AG04449 (cell line): Measurements from ENCODE around the gene NDUFAF8.

Experiments used
- CTCF ChIA-PET: fragments of 350-600 bp; formaldehyde crosslinking; extraction: SDS; loops from one replicate; lab custom pipeline; 2021; ENCODE audit warnings: antibody characterized with exemption; lab: Yijun Ruan, JAX
- POLR2A ChIA-PET: fragments of 400-600, 350-600 bp; formaldehyde crosslinking; extraction: SDS; loops from one replicate; lab custom pipeline; 2020; ENCODE audit warnings: antibody characterized with exemption, inconsistent platforms; lab: Yijun Ruan, JAX
- DNase-seq: peaks from one replicate; pipeline ENCODE4 v3.0.0-alpha.2; 2010; ENCODE audit warnings: low read depth, low spot score
- H3K4me3 ChIP-seq: 2 replicates; pipeline ENCODE4 v1.5.1; 2011; ENCODE audit warnings: low read depth, mild to moderate bottlenecking, control low read depth, low read length
- TF ChIP-seq, protein P1 (sequence below): IDR thresholded peaks from one replicate; pipeline ENCODE4 v1.5.1; 2011; ENCODE audit warnings: mild to moderate bottlenecking, moderate library complexity, low read length, control low read depth, inconsistent platforms; ENCODE audit not compliant: insufficient read depth; ENCODE audit errors: missing control alignments

The NDUFAF8 gene

GRCh38 chr17:81230043-81230820, 8.9 kb upstream of the NDUFAF8 start:
- no peak for DNase-seq
- TF ChIP-seq, protein P1, sequence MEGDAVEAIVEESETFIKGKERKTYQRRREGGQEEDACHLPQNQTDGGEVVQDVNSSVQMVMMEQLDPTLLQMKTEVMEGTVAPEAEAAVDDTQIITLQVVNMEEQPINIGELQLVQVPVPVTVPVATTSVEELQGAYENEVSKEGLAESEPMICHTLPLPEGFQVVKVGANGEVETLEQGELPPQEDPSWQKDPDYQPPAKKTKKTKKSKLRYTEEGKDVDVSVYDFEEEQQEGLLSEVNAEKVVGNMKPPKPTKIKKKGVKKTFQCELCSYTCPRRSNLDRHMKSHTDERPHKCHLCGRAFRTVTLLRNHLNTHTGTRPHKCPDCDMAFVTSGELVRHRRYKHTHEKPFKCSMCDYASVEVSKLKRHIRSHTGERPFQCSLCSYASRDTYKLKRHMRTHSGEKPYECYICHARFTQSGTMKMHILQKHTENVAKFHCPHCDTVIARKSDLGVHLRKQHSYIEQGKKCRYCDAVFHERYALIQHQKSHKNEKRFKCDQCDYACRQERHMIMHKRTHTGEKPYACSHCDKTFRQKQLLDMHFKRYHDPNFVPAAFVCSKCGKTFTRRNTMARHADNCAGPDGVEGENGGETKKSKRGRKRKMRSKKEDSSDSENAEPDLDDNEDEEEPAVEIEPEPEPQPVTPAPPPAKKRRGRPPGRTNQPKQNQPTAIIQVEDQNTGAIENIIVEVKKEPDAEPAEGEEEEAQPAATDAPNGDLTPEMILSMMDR, result peak; percentile 19
- CTCF ChIA-PET, result interaction anchor here (2.0 kb wide), 1 partner anchor 88 kb away, joined by 6 read pairs; no protein-coding TSS in a partner anchor
- H3K4me3 ChIP-seq, result no peak overlapping the region
- POLR2A ChIA-PET, result no interaction called here

- ChIA-PET POLR2A (interaction anchor here (0.5 to 1.3 kb wide), 2 partner anchors 8 to 72 kb away, joined by 3 read pairs; partner anchors contain the start of gene CEP131), CTCF (interaction anchor here (2.0 kb wide), 1 partner anchor 89 kb away, joined by 6 read pairs; no protein-coding TSS in a partner anchor)
- no peak for DNase-seq
- TF ChIP-seq, protein P1, result no peak
- no peak overlapping the region for H3K4me3 ChIP-seq
These were observed 7.9 kb upstream of the NDUFAF8 start for GRCh38 chr17:81231121-81231645.

- H3K4me3 ChIP-seq, result no peak overlapping the region
- CTCF ChIA-PET, result no interaction called here
- TF ChIP-seq, protein P1, result no peak
- DNase-seq, result no peak
- POLR2A ChIA-PET, result interaction anchor here (0.5 to 1.3 kb wide), 2 partner anchors 9 to 72 kb away, joined by 3 read pairs; partner anchors contain the start of gene CEP131
These were observed 7.1 kb upstream of the NDUFAF8 start for GRCh38 chr17:81231766-81232581.

GRCh38 chr17:81232616-81233241, 6.4 kb upstream of the NDUFAF8 start:
- TF ChIP-seq, protein P1, result no peak
- no peak overlapping the region for H3K4me3 ChIP-seq
- ChIA-PET POLR2A (interaction anchor here (1.3 kb wide), 1 partner anchor 10 kb away, joined by 3 read pairs; the partner anchor contains the start of gene CEP131), CTCF (no interaction called here)
- no peak for DNase-seq

DNA sequence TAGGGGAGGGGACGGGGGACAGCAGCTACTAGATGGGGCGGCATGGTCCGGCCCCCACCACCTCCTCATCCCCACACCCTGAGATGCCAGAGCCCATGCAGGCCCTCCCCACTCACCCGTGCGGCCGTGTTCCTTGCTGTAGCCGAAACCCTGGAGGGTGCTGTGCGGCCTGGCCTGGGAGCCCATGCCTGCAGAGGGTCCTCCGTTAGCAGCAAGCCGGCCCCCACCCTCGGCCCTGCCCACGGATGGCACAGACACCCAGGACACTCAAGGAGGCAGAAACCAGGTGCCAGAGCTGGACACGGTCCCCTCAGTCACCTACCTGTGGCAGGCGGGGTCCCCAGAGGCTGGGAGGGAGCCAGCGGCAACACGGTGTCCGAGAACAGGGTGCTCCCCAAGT, 5.8 kb upstream of the NDUFAF8 start:
- no peak overlapping the region for H3K4me3 ChIP-seq
- TF ChIP-seq, protein P1, result no peak
- POLR2A ChIA-PET, result no interaction called here
- DNase-seq, result no peak
- CTCF ChIA-PET, result no interaction called here
